ENCODE measurements around the gene TGFBR3L.
"Not testable (repeated sequence)": the region's sequence is repeated elsewhere in the genome, so short reads cannot be mapped to it uniquely, and the experiment has no call there.

TGFBR3L gene

DNA sequence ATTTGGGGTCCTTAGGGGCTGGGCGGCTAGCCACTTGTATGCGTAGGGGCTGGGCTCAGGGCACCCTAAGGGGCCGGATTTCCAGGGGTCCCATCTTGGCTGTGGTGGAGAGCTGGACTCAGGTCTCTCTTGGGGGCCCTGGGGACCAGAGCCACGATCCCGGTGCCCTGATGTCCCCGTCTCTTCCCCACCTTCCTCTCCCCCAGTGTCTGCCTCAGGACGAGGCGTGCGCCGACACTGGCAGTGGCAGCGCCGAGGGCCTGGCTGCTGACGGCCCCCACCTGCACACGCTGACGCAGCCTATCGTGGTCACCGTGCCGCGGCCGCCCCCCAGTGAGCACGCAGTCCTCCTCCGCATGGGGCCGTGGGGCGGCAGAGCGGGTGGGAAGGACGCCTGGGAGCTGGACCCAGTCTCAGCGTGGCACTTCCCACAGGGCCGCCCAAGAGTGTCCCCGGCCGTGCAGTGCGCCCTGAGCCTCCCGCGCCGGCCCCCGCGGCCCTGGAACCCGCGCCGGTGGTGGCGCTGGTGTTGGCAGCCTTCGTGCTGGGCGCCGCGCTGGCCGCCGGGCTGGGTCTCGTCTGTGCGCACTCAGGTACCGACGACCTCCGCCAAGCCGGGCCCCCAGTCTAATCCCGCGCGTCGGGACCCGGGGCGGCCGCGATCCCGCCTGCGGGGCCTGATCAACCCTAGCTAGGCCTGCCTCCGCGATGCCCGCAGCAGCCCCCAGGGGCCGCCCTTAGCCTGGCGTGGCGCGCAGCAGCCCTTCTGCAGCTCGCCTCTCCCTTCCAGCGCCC is 2.8 kb downstream of the TGFBR3L start:
- DNase-seq (ENCODE audit: low read depth in 3 of 3): peak in 2 of 3 experiments; percentile 25 to 59

DNA sequence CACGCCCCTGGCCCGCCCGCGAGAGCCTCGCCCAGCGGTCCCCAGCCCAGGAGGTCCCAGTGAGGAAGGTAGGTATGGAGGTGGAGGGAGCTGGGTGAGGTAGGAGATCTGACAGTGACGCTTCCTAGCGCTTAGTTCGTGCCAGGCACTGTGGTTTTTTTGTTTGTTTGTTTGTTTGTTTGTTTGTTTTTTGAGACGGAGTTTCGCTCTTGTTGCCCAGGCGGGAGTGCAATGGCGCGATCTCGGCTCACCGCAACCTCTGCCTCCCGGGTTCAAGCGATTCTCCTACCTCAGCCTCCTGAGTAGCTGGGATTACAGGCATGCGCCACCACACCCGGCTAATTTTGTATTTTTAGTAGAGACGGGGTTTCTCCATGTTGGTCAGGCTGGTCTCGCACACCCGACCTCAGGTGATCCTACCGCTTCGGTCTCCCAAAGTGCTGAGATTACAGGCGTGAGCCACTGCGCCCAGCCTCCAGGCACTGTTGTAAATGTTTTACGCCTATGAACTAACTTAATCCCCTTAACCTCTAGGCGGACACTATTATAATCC is 3.5 kb downstream of the TGFBR3L start:
- not testable (repeated sequence) for DNase-seq (ENCODE audit: low read depth in 3 of 3)

DNA sequence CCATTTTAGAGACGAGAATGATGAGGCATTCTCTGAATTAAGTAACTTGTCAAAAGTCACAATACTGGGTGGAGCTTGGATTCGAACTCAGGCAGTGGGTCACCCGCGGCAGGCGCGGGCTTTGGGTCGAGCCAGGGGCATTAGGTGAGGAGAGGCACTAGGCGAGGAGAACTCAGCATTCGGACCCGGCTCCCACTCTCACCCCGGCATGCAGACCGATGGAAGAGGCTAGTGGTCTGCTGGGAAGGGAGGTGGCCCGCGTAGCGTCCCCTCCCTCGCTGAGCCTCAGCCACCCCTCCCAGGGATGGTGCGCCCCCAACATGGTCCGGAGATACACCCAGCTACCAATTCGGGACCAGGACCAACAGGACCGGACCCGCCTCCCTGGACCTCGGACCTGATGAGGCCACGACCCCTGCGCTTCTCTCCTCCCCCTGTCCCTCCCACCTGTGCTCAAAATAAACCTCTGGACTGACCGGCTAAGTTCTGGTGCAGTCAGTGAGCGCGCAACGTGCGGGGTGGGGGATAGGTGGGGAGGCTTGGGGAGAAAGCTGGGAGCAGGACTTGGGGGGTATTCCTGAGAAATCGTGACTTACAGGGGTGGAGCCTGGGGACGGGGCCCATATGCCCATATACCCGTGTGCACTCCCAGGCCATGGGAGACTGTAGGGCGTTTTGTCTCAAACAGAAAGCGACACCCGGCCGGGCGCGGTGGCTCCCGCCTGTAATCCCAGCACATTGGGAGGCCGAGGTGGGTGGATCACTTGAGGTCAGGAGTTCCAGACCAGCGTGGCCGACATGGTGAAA is 4.2 kb downstream of the TGFBR3L start:
- no peak for DNase-seq (ENCODE audit: low read depth in 3 of 3)

DNA sequence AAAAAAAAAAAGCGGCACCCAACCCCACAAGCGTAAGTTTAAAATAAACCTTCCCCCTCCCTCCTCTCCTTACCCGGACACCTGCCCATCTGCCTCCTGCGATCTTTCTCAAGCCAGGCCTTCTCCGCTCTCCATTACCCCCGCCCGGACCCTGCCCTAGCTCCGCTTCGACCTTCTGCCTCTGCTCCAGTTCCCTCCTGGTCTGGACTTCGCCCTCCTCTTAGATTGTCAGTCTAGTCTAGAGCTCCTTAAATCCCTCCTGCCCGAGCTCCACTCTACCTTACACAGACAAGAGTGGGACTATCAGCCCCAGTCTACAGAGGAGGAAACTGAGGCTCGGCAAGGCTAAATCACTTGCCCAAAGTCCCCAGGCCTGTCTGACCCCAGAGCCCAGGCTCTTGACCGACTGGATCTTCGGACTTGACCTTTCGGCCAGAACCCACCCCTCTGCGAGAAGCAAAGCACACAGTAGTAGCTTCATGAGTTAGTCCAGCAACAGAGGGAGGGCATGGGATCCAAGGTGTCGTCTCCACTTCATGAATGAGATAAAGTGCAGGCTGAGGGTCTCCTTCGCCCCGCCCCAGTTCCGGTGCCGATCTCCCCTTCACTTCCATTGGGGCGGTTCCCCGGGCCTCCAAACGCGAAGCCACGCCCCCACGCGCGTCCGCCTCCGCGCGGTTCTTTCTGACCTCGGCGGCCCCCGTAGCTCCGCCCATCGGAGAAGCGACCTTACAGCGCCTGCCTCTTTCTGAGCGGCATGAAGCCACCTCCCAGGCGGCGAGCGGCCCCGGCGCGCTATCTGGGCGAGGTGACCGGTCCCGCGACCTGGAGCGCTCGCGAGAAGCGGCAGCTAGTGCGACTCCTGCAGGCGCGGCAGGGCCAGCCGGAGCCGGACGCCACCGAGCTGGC is 5.2 kb downstream of the TGFBR3L start, which contains the start of gene SNAPC2:
Gene SNAPC2, plus strand, starts transcription at position 729 of the 909 bp plus-strand sequence. Its CDS starts 29 bp downstream, at position 758.
- peak; percentile 93 to 96 (median 94) for DNase-seq (ENCODE audit: low read depth in 3 of 3)

DNA sequence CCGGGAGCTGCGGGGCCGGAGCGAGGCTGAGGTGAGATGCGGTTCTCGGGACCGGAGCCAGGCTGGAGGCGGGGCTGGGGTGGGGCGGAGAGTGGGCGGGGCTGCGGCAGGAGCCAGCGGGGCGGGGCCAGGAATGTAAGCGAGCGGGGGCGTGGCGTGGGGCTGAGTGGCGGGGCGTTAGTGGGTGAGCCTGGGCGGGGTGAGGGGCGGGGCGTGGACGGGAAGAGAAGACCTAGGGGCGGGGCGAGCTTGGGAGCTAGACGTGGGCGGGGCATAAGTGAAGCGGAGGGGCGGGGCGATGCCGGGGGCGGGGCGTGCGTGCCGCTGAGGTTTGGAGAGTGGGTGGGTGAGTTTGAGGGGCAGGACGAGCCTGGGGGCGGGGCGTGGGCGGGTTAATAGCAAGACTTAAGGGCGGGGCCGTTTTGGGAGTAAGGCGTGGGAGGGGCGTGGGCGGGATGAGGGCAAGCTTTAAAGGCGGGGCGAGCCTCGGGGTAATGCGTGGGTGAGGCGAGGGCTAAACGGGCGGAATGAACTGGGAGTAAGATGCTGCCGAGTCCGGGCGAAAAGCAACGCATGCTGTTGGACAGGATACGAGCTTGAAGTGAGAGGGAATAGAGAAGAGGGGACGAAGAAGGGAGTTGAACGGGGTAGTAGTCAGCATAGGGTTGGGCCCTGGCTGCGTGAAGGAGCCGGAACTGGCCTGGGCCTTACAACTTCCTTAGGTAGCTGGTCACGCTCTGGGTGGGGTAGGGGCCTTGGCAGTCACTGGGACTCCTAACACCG is 6.1 kb downstream of the TGFBR3L start:
- peak; percentile 98 to 99 (median 99) for DNase-seq (ENCODE audit: low read depth in 3 of 3)

DNA sequence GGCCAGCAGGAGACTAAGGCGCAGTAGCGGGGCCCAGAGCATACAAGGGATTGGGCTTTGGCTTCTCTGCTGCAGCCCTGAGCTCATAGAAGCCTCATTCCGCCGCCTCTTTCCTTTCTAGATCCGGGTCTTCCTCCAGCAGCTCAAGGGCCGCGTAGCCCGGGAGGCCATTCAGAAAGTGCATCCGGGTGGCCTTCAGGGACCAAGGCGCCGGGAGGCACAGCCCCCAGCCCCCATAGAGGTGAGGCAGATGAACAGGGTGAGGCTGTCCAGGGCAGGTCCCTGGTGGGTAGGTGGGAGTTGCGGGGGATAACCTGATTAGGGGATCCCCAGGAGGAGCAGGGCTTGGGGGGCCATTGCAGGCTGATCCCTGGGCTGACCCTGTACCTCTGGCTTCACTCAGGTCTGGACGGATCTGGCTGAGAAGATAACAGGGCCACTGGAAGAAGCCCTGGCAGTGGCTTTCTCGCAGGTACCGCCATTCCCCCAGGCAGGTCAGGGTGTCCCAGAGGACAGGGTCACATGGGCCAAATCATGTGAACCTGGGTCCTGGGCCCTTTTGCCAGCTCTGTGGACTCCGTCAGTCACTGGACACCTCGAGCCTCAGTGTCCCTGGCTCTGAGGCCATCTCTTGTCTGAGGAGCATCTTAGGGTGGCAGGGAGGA is 6.8 kb downstream of the TGFBR3L start:
- DNase-seq (ENCODE audit: low read depth in 3 of 3): no peak

DNA sequence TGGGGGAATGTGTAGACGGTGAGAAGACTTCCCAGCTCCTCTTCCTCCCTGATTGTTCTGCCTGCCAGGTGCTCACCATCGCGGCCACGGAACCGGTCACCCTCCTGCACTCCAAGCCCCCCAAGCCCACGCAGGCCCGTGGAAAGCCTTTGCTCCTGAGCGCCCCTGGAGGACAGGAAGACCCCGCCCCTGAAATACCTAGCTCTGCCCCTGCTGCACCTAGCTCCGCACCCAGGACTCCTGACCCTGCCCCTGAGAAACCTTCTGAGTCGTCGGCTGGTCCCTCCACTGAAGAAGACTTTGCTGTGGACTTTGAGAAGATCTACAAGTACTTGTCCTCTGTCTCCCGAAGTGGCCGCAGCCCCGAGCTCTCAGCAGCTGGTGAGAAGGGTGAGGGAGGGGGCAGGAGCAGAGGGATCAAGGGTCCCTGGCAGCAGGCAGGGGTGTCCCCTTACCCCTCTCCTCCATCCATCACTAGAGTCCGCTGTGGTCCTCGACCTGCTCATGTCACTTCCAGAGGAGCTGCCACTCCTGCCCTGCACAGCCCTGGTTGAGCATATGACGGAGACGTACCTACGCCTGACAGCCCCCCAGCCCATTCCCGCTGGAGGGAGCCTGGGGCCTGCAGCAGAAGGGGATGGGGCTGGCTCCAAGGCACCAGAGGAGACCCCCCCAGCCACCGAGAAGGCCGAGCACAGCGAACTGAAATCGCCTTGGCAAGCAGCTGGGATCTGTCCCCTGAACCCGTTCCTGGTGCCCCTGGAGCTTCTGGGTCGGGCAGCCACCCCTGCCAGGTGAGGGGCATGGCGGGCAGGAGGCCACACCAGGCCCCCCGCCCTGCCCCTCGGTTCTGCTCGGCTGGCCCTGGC is 7.6 kb downstream of the TGFBR3L start:
- no peak for DNase-seq (ENCODE audit: low read depth in 3 of 3)

DNA sequence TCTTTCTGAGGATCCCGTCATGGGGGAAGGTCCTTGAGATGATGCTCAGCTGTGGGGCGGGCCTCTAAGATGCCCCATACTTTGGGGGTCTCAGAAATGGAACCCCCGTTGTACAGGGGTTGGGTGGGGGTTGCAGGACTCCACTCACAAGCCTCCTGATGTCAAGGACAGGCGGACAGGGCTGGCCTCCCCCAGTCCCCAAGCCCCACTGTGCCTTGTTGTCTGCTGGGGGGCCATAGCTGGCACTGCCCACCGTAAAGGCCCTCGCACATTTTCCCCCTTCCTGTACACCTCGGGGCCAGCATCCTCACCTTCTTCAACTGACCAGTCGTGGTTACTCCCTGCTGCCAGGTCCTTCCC is 8.2 kb downstream of the TGFBR3L start:
- no peak for DNase-seq (ENCODE audit: low read depth in 3 of 3)

DNA sequence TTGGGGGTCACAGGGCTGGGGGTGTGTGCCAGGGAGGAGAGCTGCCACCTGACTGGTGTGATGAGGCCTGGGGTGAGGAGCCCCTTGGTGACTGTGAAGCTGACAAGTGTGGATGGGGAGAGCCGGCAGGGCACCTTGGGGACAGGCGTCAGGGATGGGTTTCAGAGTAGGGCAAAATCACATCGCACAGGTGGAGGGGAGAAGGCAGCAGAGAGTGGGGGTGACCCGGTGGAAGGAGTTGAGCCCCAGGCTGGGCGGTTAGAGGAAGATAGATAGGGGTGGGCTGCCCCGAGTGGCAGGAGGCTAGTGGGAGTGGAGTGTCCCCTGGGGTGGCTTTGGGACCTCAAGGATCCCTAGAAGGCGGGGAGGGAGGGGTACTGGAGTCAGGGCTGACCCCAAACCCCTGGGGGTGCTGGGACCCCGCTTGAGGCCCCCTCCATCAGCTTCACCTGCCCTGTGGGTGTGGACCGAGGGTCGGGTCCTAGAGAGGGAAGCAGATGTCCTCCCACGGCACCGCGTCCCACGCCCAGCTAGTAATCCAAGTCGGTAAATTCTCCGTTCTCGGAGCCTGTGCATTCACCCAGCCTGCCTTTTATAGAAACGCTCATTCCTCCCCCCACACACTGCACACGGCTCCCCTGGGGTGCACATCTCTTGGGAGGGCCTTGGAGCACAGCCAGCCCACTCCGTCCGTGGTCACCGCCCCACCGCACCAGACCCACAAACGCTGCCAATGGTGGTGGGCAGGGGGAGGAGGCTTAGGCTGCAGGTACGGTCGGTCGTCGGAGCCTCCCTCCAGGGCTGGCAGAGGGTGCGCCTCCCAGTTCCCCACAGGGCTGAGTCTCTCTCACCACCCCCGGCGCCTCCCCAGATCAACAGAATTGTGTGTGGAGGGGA is 8.9 kb downstream of the TGFBR3L start:
- no peak for DNase-seq (ENCODE audit: low read depth in 3 of 3)

DNA sequence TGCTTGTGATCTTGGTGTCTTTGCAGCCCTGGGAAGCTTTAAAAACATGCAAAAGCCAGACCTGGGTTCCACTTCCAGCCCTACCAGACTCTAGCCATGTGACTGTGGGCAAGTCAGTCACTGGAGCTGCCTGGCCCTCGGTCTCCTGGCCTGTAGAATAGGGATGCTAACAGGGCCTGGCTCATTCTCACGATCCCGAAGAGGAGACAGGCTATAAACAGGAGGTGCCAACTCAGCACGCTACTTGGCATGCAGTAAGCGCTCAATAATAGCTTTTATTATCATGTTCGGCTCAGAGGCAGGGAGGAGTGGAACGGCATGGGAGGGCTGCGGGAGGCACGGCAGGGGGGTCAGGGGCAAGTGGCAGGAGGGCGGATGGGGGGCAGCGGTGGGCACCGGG is 9.6 kb downstream of the TGFBR3L start:
- DNase-seq (ENCODE audit: low read depth in 3 of 3): no peak

DNA sequence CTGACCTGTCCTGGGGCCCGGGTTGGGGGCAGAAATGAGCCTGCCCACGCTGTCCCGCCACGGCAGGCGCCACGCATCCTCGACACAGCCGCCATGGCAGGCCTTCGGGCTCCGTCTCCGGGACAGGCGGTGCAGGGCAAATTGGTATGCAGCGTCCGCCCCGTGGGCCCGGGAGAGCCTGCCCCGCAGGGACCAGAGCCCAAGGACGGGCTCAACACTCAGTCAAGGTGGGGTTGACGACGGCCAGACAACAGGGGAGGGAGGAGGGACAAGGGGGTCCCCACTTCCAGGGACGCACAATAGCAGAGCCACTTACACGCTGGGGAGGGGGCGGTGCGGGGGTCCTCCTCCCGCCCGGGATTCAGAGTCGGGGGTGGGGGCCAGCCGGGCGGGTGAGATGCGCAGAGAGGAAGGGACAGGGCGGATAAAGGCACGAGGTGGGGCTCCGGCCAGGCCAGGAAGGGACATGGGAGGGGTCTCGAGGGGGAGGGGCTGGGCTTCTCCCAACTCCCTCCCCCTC is 10.1 kb downstream of the TGFBR3L start:
- DNase-seq (ENCODE audit: low read depth in 3 of 3): no peak

DNA sequence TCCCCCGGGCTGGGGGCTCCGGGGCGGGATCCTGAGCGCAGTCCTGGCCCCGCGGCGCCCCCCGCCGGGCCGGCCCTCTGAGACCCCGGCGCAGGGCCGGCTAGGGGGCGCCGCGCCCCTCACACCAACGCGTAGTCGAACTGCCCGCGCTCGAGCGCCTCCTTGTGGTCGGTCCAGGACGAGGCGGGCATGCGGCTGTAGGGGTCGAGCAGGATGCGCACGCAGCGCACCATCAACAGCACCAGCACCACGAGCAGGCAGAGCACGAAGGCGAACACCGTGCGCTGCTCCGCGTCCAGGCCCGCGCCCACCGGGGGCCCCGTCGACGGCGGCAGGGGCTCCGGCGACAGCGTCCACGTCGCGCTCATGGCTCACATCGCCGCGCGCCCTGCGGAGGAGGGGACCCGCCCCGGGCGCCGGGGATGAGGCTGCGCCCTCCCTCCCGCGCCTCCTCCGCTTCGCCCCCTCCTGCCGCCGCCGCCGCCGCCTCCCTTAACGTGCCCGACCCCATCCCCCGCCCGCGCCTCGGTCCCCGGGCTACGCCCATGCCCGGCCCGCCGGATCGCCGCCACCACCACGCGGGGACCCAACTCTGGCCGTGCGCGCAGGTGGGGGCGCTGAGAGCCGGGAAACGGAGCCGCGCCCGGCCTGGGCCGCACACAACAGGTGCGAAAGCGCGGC is 10.7 kb downstream of the TGFBR3L start:
- peak; percentile 46 to 75 (median 52) for DNase-seq (ENCODE audit: low read depth in 3 of 3)

DNA sequence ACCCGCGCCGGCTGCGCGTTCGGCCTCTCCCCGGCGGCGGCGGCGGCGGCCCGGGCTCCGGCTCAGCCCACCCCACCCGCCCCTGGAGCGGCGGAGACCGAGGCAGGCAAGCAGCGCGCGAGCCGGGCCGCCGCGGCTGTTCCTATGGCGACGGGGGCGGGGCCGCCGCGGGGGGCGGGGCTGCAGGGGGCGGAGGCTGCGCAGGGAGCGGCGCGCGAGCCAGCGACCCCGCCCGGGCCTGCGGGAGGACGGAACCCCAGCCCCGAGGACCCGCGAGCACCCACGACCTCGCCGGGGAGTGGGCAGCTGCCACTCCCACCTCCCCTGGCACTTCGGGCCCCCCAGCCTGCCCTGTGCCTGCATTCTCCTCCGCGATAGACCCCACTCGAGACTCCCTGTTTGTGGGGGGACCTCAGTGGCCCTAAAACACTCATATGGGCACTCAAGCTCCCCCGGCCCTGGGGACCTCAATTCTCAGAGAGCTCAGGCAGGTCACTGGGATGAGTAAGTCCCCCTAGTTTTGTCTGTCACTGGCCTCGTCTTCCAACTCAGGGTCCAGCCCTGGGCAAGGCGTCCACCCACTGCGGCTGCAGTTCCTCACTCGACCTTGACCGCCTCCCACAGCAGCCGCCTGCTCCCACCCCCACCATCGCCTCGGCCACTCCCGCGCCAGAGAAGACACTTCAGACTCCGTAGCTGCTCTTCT is 11.5 kb downstream of the TGFBR3L start, which contains the start of gene CTXN1:
Gene CTXN1, minus strand, starts transcription at position 115 of the 706 bp plus-strand sequence. CDS start 597 bp downstream, outside the sequence.
- DNase-seq (ENCODE audit: low read depth in 3 of 3): peak; percentile 40 to 77 (median 66)

DNA sequence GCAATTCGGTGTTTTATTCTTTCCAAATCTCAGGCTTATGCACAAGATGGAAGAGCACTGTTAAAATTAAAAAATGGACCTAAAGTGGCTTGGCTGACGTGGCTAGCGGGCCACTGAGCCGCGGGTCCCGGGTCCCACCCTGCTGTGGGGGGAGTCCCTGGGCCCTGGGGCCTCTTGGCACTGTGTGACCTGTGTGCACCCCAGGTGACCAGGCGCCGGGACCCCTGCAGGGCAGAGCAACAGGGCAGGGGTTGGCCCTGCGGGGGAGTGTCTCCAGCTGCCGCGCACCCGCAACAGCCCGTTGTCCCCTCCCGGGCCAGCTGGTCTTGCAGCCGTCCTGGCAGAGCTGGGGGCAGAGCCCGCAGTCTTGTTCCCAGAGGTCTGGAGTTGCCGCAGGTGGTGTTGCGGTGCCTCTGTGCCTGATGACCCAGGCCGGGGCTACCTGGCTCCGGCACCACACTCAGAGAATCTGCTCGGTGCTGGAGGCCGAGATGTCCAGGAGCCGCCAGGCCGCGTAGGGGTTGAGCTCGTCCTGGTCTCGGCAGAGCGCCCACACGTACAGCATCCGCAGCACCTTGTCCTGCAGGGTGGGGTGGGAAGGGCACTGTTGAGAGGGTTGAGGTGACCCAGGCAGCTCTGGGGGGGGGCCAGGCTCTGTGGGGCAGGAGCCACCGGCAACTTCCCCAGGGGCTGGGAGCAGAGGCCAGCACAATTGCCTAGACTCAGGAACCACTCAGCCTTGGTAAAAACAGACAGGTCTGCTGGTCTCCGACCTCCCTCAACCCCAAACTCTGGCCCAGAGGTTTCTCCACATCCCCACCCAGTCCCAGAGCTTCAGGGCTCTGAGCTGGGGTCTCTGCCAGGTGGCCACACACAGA is 12.3 kb downstream of the TGFBR3L start:
- no peak for DNase-seq (ENCODE audit: low read depth in 3 of 3)

DNA sequence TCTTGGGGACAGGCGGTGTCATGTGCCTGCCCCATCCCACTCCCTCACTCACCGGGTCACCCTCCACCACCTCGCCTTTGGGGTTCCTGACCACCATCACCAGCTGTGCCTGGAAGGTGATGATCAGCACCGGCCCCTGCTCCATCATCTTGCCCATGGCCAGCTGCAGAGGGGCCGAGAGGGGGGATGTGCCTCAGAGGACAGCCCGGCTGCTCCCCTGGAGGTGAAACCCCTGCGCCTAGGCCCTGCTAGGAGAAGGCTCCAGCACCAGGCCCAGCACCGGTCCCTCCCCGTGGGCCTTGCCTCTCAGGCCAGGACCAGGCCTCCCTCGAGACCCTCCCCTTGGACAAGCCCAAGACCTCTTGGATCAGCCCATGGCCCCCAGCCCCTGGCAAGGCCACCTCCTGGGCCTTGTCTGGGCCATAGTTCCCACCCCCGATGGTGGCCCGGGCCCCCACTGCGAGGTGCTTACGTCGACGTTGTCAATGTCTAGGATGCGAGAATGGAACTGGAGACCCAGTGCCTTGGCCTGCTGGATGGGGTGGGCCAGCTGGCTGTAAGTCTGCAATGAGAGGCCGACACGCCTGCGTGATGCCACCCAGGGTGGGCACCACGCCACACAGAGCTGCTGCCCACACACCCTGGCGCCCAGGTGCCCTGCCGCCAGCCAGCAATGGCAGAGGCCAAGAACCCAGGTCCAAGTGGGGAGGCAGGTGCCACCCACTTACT is 13.1 kb downstream of the TGFBR3L start:
- DNase-seq (ENCODE audit: low read depth in 3 of 3): no peak

All from stimulated activated CD4-positive, alpha-beta T cell treated with anti-CD3 and anti-CD28 coated beads, TNF-alpha, amount 100 ng/mL, for 24 hours (primary cell).